Fibroblast of villous mesenchyme (primary cell): ENCODE measurements around the gene CACNB3. TPM values are rescaled to one million over a fixed set of nuclear protein-coding genes. Genes with fewer than 3 reads are reported as not detected.
"Not testable (repeated sequence)": the region's sequence is repeated elsewhere in the genome, so short reads cannot be mapped to it uniquely, and the experiment has no call there.

Experiments
- DNase-seq: peaks from one replicate; pipeline ENCODE4 v3.0.0-alpha.2; 2010; ENCODE audit warnings: low read depth
- H3K4me3 ChIP-seq: 2 replicates; pipeline ENCODE4 v1.5.1; 2011; ENCODE audit warnings: low read depth, mild to moderate bottlenecking, low read length
- CTCF ChIP-seq: IDR thresholded peaks from 2 replicates; pipeline ENCODE4 v1.5.1; 2012; ENCODE audit warnings: low read depth, mild to moderate bottlenecking, low read length; ENCODE audit not compliant: insufficient read depth
- total RNA-seq: library from RNA; depleted of rRNA; stranded (reverse); fragments of >200 nt; gene quantifications from 2 replicates; pipeline ENCODE4 v1.2.3, GENCODE V29; 2012

CACNB3 gene
- total RNA-seq, 1 donor, result 29.8 TPM

GRCh38 chr12:48832321-48833060 is 14.2 kb downstream of the CACNB3 start:
- TF ChIP-seq CTCF, result no peak
- no peak for DNase-seq
- no peak overlapping the region for H3K4me3 ChIP-seq

GRCh38 chr12:48838048-48838447 is 19.8 kb downstream of the CACNB3 start:
- TF ChIP-seq CTCF, result no peak
- no peak overlapping the region for H3K4me3 ChIP-seq
- no peak for DNase-seq

- not testable (repeated sequence) for H3K4me3 ChIP-seq, DNase-seq
Measured at GRCh38 chr12:48842021-48842420, 23.7 kb downstream of the CACNB3 start.

GRCh38 chr12:48851883-48852733 is 33.8 kb downstream of the CACNB3 start, which contains the start of gene DDX23:
Gene DDX23, minus strand, starts transcription at chr12:48852163. Its CDS starts 6,381 bp downstream, at chr12:48845782.
- H3K4me3 ChIP-seq, result peak within 1 kb of the TSS; percentile 91
- peak; percentile 97 for DNase-seq
- no peak for TF ChIP-seq CTCF

GRCh38 chr12:48852734-48853688 is 34.7 kb downstream of the CACNB3 start:
- peak overlapping the region; percentile 91 for H3K4me3 ChIP-seq
- peak; percentile 92 for DNase-seq
- TF ChIP-seq CTCF, result peak; percentile 81

GRCh38 chr12:48854488-48854887 is 36.2 kb downstream of the CACNB3 start:
- no peak for TF ChIP-seq CTCF
- DNase-seq, result no peak
- no peak overlapping the region for H3K4me3 ChIP-seq

GRCh38 chr12:48854932-48855331 is 36.6 kb downstream of the CACNB3 start:
- DNase-seq, H3K4me3 ChIP-seq: not testable (repeated sequence)
